HG02840 (cell line): Measurements from ENCODE around the gene UTS2B.
A peak's percentile ranks its signal among the peaks of the same experiment; 100 is the strongest.
"Not testable (repeated sequence)": the region's sequence is repeated elsewhere in the genome, so short reads cannot be mapped to it uniquely, and the experiment has no call there.

ENCODE experiments used
- ATAC-seq: cut with Tn5 transposase; IDR thresholded peaks from one replicate; pipeline ENCODE4 v1.9.1; 2021; ENCODE audit warnings: mild to moderate bottlenecking, moderate library complexity, moderate number of reproducible peaks; ENCODE audit not compliant: unreplicated experiment, low FRiP score

Gene UTS2B

DNA sequence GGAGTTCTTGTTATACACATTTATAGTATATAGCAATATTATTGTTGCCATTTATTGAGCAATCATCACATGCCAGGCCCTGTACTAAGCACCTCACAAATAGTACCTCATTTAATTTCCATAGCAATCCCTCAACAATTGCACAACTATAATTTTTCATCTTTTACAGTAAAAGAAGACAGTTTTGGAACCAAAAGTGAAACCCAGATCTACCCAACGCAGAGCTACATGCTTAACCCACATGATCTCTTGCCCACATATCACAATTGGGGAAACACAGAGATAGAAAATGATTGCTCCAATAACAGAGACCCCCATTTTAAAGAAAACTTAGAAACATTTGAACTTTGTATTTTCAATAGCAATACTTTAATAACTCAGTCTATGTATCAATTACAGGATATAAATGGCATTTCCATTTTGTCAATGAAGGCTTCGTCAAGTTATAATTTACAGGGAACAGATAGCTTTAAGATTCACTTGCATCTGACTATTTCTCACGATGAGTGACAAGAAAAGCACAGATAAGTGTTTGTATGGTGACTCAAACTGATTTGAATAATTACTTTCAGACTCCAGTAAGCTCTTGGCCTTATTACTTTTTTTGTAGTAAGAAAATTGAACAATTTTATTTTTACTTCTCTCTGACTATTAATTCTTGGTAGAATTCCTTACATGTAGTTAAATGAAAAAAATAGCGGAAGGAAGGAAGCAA is 39.9 kb downstream of the UTS2B start:
- ATAC-seq: peak; percentile 66

GRCh38 chr3:191283400-191283799 is 46.9 kb downstream of the UTS2B start:
- ATAC-seq: no peak

DNA sequence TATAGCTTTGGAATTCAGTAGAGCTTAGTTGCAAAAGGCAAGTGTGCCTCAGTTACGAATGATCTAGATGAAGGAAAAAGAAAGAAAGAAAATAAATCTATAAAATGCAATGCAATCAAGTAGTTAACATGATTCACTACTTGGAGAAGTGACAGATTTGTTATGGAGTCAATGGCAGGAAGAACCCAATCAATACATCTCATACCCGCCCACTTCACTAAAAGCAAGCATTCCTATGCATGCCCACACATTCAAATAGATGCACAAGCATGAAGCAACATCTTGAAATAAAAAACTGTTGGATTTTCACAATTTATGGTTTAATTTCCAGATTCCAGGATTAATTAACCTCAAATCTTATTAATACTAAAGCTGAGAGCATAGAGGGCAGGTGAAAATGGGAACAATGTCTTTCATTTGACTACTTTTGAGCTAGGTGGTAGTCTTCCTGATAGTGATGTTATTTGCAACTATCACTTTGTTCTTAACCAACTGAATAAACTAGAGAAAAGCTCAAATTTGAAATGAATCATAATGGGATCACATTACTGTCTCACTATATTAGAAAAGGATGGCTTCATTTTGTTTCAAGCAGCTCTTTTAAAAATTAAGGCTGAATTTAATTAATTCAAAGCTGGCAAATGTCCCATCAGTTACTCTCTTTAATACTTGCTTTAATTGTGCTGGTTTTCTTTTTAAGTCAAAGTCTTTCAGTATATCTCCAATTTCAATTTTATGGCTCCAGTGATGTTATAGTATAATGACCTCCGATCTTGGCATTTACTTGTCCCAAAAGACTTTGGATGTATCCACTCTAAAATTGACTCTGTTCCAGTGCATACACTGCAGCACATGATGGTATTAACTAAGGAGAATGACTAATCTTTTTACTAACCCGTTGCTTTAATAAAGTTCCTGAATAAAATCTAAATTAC is 47.8 kb downstream of the UTS2B start:
- ATAC-seq: no peak

DNA sequence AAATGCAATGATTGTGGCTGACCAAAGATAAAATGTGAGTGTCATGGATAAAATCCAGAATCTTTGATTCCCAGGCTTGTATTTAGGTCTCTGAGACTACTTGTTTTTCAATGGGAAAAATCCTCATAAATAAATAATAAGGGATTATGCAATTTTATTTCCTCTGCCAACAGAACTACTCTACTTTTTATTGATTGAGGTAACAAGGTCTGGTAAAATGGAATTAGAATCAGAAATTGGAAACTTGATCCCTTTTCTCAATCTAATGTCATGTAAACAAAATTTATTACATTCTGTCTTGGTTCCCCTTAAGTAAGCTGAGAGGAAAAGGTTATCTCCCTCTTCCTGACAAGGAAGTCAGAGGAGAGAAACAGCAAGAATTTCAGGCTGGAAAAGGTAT is 49.4 kb downstream of the UTS2B start:
- ATAC-seq: no peak

DNA sequence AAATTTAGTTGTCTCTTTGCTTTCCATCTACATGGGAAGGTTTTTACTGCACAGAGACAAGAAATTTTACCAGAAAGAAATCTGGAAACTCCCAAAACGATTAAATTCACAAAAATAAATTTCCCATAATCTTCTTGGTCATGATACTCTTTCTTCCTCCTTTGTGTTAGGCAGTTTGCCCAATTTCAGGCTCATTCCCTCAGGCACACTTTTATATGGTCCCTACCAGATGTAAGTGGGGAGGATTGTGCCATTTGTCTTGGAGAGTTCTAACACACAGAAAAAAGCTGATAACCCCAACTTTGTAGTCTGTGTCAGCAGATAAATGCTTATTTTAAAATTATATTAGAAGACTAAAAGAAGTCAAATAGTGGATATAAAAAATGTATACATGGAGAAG is 50.2 kb downstream of the UTS2B start:
- ATAC-seq: no peak

DNA sequence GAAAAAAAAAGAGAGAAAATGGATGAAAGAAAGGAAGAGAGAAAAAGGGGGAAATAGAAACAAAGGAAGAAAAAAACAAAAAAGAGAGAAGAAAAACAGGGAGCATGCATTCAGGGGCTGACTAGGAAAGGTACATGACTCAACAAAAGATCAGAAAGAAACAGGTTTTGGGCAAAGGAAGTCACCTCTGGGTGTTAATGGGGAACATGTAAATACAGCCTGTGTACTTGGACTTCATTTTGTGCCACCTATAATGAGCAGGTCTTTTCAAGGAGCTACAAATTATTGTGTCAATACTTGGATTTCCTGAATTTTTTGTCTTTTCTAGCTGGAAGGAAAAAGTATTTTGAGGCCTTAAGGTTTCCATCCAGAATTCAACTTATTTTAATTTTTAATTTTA is 54.6 kb downstream of the UTS2B start:
- no peak for ATAC-seq

DNA sequence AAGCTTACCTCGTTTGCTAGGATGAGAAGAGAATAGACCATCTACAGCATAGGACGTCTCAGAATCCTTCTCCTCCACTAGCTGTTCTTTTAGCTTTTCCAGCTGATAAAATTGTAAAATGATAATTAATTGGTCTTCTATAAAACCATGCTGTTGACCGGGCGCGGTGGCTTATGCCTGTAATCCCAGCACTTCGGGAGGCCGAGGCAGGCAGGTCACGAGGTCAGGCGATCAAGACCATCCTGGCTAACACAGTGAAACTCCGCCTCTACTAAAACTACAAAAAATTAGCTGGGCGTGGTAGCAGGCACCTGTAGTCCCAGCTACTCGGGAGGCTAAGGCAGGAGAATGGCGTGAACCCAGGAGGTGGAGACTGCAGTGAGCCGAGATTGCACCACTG is 55.1 kb downstream of the UTS2B start:
- ATAC-seq: not testable (repeated sequence)

- ATAC-seq: peak; percentile 71
Observed at GRCh38 chr3:191269289-191270085, 60.8 kb downstream of the UTS2B start.

DNA sequence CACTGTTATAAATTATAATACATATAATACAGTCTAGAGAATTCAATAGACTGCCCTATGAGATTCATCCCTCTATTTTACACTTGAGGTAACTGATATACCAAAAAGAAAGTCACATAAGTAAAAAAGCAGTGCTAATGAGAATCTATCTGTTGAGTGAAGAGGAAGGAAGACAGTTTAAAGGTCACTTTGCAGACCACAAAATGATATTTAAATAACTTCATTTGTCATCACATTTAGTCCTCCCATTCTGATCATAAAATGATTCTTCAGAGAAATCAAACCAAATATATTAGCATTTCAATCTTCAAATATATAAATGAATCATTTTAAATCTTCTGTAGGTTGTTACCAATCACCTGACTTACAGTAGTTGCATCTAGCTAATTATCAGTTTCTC is 61.6 kb downstream of the UTS2B start:
- ATAC-seq: no peak

- ATAC-seq: no peak
Observed at GRCh38 chr3:191263850-191264249, 66.5 kb downstream of the UTS2B start.

GRCh38 chr3:191263365-191263764 is 67.0 kb downstream of the UTS2B start:
- ATAC-seq: peak; percentile 91

DNA sequence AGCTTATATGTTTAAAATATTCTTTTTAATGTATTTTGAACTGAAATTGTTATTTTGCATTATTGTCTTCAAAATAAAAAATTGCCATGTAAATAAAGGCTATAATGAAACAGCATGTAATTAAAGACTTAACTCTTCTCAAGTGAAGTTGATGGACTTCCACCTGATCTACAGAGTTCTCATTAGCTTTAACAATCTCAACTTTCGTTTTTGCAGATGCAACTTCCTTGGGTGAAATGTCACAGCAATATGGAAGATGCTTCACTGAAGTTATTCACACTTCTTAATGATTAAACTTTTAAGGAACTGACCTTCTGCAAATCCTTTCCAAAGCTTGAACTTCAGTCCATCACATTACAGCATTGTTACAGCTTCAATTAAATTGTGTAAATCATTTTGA is 67.7 kb downstream of the UTS2B start:
- no peak for ATAC-seq

GRCh38 chr3:191261304-191261638 is 69.1 kb downstream of the UTS2B start:
- no peak for ATAC-seq

- ATAC-seq: no peak
Observed at GRCh38 chr3:191260431-191261303, 69.7 kb downstream of the UTS2B start.

- no peak for ATAC-seq
Observed at GRCh38 chr3:191259486-191259885, 70.8 kb downstream of the UTS2B start.

- ATAC-seq: no peak
Observed at GRCh38 chr3:191257286-191257685, 73.0 kb downstream of the UTS2B start.

- ATAC-seq: no peak
Observed at GRCh38 chr3:191256405-191256804, 73.9 kb downstream of the UTS2B start.

DNA sequence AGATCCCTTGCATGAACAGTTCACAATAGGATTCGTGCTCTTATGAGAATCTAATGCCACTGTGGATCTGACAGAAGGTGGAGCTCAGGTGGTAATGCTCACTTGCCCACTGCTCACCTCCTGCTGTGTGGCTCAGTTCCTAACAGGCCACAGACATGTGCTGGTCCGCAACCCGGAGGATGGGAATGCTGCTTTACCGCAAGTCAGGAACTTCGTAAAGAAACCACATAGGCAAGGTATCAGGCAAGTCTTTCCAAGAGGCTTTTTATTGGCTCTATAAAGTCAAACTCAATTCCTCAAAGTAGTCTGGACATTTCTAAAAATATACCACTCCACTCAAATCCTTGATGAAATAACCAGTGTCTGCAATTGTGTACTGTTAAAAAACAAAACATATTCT is 75.2 kb downstream of the UTS2B start:
- ATAC-seq: no peak

DNA sequence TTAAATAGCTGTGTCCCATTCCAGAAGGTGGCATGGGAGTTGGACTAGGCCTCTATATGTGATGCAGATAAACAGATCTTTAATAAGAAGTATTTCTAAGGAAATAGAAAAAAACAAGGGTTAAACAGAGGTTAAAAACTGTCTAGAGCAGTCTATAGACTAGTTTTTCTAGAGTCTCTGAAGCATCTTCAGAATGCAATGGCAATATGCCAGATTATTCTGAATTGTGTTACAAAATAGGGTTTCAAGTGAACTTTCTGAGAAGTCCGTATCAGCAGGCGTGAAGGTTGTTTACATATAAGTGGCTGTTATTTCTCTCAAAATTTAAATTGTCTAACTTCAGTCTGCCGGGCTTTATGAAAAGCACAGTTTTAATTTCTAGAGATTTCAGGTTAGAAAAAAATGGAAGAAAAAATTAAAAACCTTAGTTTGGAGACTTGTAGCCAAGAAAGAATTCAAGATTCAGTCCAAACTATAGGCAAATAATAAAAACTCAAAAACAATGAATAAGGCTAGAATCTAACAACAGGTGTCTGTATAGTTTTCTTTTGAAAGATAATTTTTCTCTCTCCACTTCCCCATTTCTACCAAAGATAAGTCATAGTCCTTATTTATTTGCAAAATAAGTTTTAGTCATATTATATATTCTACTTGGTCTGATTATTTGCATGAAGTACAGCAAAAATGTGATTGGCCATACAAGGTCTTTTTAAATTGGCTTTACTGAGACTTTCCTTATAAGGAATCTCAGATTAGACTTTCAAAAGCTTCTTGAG is 76.0 kb downstream of the UTS2B start:
- ATAC-seq: no peak
